ENCODE results near the gene LONP2. TPM values are rescaled to one million over a fixed set of nuclear protein-coding genes. Genes with fewer than 3 reads are reported as not detected.

Gene LONP2
- total and polyA plus RNA-seq, 2 of the 13 experiments (the other 11 are each of a cell fraction or from before 2014, with no cell fraction given) = 39.2 to 63.3 TPM

DNA sequence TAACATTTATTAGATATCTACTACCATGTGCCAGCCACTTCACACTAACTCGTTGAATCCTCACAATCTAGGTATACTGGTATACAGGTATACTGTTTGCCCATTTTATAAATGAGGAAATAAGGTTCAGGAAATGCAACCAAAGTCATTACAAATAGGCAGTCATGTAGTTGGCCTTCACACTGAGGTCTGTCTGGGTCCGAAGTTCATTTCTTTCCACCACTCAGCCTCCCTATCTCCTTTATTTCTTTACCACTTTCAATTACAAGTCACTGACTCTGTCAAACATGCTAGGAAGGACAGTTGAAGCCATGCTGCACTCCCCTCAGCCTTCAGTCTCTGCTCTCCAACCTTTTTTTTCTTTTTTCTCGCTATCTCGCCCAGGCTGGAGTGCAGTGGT, 161.8 kb downstream of the LONP2 start (continued):
- TF ChIP-seq, protein P1, sequence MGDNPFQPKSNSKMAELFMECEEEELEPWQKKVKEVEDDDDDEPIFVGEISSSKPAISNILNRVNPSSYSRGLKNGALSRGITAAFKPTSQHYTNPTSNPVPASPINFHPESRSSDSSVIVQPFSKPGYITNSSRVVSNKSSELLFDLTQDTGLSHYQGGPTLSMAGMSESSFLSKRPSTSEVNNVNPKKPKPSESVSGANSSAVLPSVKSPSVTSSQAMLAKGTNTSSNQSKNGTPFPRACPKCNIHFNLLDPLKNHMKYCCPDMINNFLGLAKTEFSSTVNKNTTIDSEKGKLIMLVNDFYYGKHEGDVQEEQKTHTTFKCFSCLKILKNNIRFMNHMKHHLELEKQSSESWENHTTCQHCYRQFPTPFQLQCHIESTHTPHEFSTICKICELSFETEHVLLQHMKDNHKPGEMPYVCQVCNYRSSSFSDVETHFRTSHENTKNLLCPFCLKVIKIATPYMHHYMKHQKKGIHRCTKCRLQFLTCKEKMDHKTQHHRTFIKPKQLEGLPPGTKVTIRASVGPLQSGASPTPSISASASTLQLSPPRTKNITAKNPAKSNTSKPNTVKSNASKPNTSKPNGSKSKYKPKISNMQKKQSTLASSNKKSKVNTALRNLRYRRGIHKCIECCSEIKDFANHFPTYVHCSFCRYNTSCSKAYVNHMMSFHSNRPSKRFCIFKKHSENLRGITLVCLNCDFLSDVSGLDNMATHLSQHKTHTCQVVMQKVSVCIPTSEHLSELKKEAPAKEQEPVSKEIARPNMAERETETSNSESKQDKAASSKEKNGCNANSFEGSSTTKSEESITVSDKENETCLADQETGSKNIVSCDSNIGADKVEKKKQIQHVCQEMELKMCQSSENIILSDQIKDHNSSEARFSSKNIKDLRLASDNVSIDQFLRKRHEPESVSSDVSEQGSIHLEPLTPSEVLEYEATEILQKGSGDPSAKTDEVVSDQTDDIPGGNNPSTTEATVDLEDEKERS (CRISPR knock-in tag; IDR thresholded peaks at IDR 0.05) = no peak
- TF ChIP-seq RARA (CRISPR knock-in tag; IDR thresholded peaks at IDR 0.05) (peak; percentile 46), SALL2 (CRISPR knock-in tag; IDR thresholded peaks at IDR 0.05) (0 out of 2 replicates have a peak, but pooled peaks have one; percentile 49), ZNF850 (CRISPR knock-in tag; conservative IDR thresholded peaks at IDR 0.05) (no peak), ZNF878 (CRISPR knock-in tag; IDR thresholded peaks at IDR 0.05) (no peak), ETV5 (CRISPR knock-in tag; IDR thresholded peaks at IDR 0.05; ENCODE audit: borderline replicate concordance) (no peak), CERS6 (CRISPR knock-in tag; IDR thresholded peaks at IDR 0.05) (no peak), THAP9 (CRISPR knock-in tag; IDR thresholded peaks at IDR 0.05; ENCODE audit: borderline replicate concordance) (0 out of 2 replicates have a peak, but pooled peaks have one; percentile 27), SNAPC4 (CRISPR knock-in tag; IDR thresholded peaks at IDR 0.05) (no peak), GATAD2A (CRISPR knock-in tag; IDR thresholded peaks at IDR 0.05) (0 out of 2 replicates have a peak, but pooled peaks have one; percentile 20), AKAP8 (CRISPR knock-in tag; IDR thresholded peaks at IDR 0.05) (no peak), HNF4A (CRISPR knock-in tag; IDR thresholded peaks at IDR 0.05) (peak; percentile 81)
- TF ChIP-seq, protein P2, sequence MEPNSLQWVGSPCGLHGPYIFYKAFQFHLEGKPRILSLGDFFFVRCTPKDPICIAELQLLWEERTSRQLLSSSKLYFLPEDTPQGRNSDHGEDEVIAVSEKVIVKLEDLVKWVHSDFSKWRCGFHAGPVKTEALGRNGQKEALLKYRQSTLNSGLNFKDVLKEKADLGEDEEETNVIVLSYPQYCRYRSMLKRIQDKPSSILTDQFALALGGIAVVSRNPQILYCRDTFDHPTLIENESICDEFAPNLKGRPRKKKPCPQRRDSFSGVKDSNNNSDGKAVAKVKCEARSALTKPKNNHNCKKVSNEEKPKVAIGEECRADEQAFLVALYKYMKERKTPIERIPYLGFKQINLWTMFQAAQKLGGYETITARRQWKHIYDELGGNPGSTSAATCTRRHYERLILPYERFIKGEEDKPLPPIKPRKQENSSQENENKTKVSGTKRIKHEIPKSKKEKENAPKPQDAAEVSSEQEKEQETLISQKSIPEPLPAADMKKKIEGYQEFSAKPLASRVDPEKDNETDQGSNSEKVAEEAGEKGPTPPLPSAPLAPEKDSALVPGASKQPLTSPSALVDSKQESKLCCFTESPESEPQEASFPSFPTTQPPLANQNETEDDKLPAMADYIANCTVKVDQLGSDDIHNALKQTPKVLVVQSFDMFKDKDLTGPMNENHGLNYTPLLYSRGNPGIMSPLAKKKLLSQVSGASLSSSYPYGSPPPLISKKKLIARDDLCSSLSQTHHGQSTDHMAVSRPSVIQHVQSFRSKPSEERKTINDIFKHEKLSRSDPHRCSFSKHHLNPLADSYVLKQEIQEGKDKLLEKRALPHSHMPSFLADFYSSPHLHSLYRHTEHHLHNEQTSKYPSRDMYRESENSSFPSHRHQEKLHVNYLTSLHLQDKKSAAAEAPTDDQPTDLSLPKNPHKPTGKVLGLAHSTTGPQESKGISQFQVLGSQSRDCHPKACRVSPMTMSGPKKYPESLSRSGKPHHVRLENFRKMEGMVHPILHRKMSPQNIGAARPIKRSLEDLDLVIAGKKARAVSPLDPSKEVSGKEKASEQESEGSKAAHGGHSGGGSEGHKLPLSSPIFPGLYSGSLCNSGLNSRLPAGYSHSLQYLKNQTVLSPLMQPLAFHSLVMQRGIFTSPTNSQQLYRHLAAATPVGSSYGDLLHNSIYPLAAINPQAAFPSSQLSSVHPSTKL (CRISPR knock-in tag; IDR thresholded peaks at IDR 0.05) = peak; percentile 56; the same call in 1 of the 2 replicates
